HepG2 (cell line): Measurements from ENCODE around the gene DMKN. TPM values are rescaled to one million over a fixed set of nuclear protein-coding genes. Genes with fewer than 3 reads are reported as not detected.

Experiments
- CHCHD3 ChIP-seq: sonication (generic); formaldehyde crosslinking; IDR thresholded peaks from 2 replicates; pipeline ENCODE4 v1.8.0; 2022; ENCODE audit warnings: mild to moderate bottlenecking, missing genetic modification reagents, moderate library complexity
- ELK4 ChIP-seq: sonication (generic); formaldehyde crosslinking; IDR thresholded peaks from 2 replicates; pipeline ENCODE4 v1.9.0; 2021; ENCODE audit warnings: missing genetic modification reagents, borderline replicate concordance
- FOXK2 ChIP-seq: fragments of 450-650 bp; IDR thresholded peaks from 2 replicates; pipeline ENCODE4 v1.6.1; 2016
- HOXA3 ChIP-seq: sonication (generic); formaldehyde crosslinking; IDR thresholded peaks from 2 replicates; pipeline ENCODE4 v1.5.0; 2020; ENCODE audit warnings: missing genetic modification reagents
- MXD4 ChIP-seq: IDR thresholded peaks from 2 replicates; pipeline ENCODE4 v1.6.1; 2016; ENCODE audit warnings: mild to moderate bottlenecking, missing biosample characterization, missing genetic modification reagents
- NR2F6 ChIP-seq, 2 experiments: IDR thresholded peaks; 2 replicates each; pipeline ENCODE4 v1.6.1; 2016; ENCODE audit warnings: antibody characterized with exemption in 1 of 2, mild to moderate bottlenecking in 1 of 2
- PHF20 ChIP-seq: sonication (generic); formaldehyde crosslinking; IDR thresholded peaks from 2 replicates; pipeline ENCODE4 v1.5.0; 2020; ENCODE audit warnings: mild to moderate bottlenecking, missing genetic modification reagents
- SKIL ChIP-seq: sonication (generic); formaldehyde crosslinking; IDR thresholded peaks from 2 replicates; pipeline ENCODE4 v1.8.0; 2022; ENCODE audit warnings: missing genetic modification reagents, mild to moderate bottlenecking, moderate library complexity, borderline replicate concordance
- SOX13 ChIP-seq, 3 experiments: fragments of 450-650 bp in 1 of 3; sonication (generic) in 1 of 3; formaldehyde crosslinking in 1 of 3; IDR thresholded peaks in 2 of 3; conservative IDR thresholded peaks in 1 of 3; 2 replicates each; pipeline versions ENCODE4 v1.5.0 to v1.6.1; 2016 to 2020; ENCODE audit warnings: antibody characterized with exemption in 1 of 3, mild to moderate bottlenecking in 1 of 3, missing compliant biosample characterization in 1 of 3, missing genetic modification reagents in 1 of 3, moderate library complexity in 1 of 3
- THAP7 ChIP-seq: sonication (generic); formaldehyde crosslinking; IDR thresholded peaks from 2 replicates; pipeline ENCODE4 v1.8.1; 2023; ENCODE audit warnings: mild to moderate bottlenecking, missing genetic modification reagents
- ZBTB21 ChIP-seq: sonication (generic); formaldehyde crosslinking; IDR thresholded peaks from 2 replicates; pipeline ENCODE4 v1.4.0; 2020; ENCODE audit warnings: missing genetic modification reagents
- ZBTB37 ChIP-seq: sonication (generic); formaldehyde crosslinking; IDR thresholded peaks from 2 replicates; pipeline ENCODE4 v1.4.0; 2020; ENCODE audit warnings: mild to moderate bottlenecking, missing genetic modification reagents
- ZBTB7A ChIP-seq: sonication (generic); formaldehyde crosslinking; IDR thresholded peaks from 2 replicates; pipeline ENCODE4 v1.8.0; 2022; ENCODE audit warnings: mild to moderate bottlenecking, missing genetic modification reagents
- ZKSCAN5 ChIP-seq: sonication (generic); formaldehyde crosslinking; IDR thresholded peaks from 2 replicates; pipeline ENCODE4 v1.5.1; 2020; ENCODE audit warnings: mild to moderate bottlenecking, missing genetic modification reagents
- ZMYM4 ChIP-seq: sonication (generic); formaldehyde crosslinking; IDR thresholded peaks from 2 replicates; pipeline ENCODE4 v1.8.1; 2023; ENCODE audit warnings: mild to moderate bottlenecking, missing genetic modification reagents
- ZNF292 ChIP-seq: sonication (generic); formaldehyde crosslinking; IDR thresholded peaks from 2 replicates; pipeline ENCODE4 v1.8.1; 2022; ENCODE audit warnings: mild to moderate bottlenecking, low read depth, missing genetic modification reagents, borderline replicate concordance
- ZNF557 ChIP-seq: sonication (generic); formaldehyde crosslinking; IDR thresholded peaks from 2 replicates; pipeline ENCODE4 v1.4.0; 2020; ENCODE audit warnings: missing genetic modification reagents
- ZNF558 ChIP-seq: sonication (generic); formaldehyde crosslinking; IDR thresholded peaks from 2 replicates; pipeline ENCODE4 v1.9.0; 2022; ENCODE audit warnings: mild to moderate bottlenecking, missing genetic modification reagents, borderline replicate concordance
- ZNF574 ChIP-seq: sonication (generic); formaldehyde crosslinking; IDR thresholded peaks from 2 replicates; pipeline ENCODE4 v1.4.0; 2020; ENCODE audit warnings: missing genetic modification reagents
- ZNF839 ChIP-seq: sonication (generic); formaldehyde crosslinking; IDR thresholded peaks from 2 replicates; pipeline ENCODE4 v1.4.0; 2020; ENCODE audit warnings: missing genetic modification reagents, mild to moderate bottlenecking, borderline replicate concordance
- polyA plus RNA-seq, 8 experiments: library from polyadenylated mRNA; depleted of rRNA in 3 of 8; stranded (reverse) in 7 of 8; unstranded in 1 of 8; fragments of >200 nt; fragmentation: Illumina TruSeq in 4 of 8; extraction: Trizol in 4 of 8; gene quantifications; 2 replicates each; pipeline versions ENCODE4 v1.2.1 to v1.2.3, GENCODE V29; 2011 to 2016; ENCODE audit warnings: low read depth in 4 of 8, missing spikeins in 1 of 8, mixed read lengths in 1 of 8; ENCODE audit not compliant: insufficient read depth in 1 of 8
- total RNA-seq, 5 experiments: library from RNA; depleted of rRNA; stranded (reverse); fragments of >200 nt; fragmentation: Illumina TruSeq; extraction: Trizol; gene quantifications; 2 replicates each; pipeline ENCODE4 v1.2.3, GENCODE V29; 2016; ENCODE audit warnings: low read depth in 1 of 5

DMKN gene
- total and polyA plus RNA-seq, 2 of the 13 experiments (the other 11 are each of a cell fraction or from before 2014, with no cell fraction given) = 50.8 to 57.1 TPM

- TF ChIP-seq THAP7 (CRISPR knock-in tag) = no peak
- TF ChIP-seq MXD4 (CRISPR knock-in tag) = no peak
- TF ChIP-seq SOX13 (IDR thresholded peaks at IDR 0.05) = no peak
- TF ChIP-seq SOX13 (CRISPR knock-in tag; conservative IDR thresholded peaks at IDR 0.05 in 1 of 2, IDR thresholded peaks at IDR 0.05 in 1 of 2) = no peak
- no peak for TF ChIP-seq ZNF839 (CRISPR knock-in tag)
- no peak for TF ChIP-seq ZKSCAN5 (CRISPR knock-in tag)
- TF ChIP-seq ELK4 = no peak
- no peak for TF ChIP-seq PHF20 (CRISPR knock-in tag)
- TF ChIP-seq ZMYM4 (CRISPR knock-in tag) = no peak
- TF ChIP-seq ZNF574 (CRISPR knock-in tag) = peak; percentile 37; the same call in 1 of the 2 replicates
- TF ChIP-seq NR2F6 (IDR thresholded peaks at IDR 0.05) = peak; percentile 90
- peak; percentile 95 for TF ChIP-seq NR2F6 (CRISPR knock-in tag; IDR thresholded peaks at IDR 0.05)
- no peak for TF ChIP-seq ZNF558
- TF ChIP-seq ZNF557 (CRISPR knock-in tag) = no peak
- TF ChIP-seq ZBTB37 (CRISPR knock-in tag) = no peak
- TF ChIP-seq ZBTB21 (CRISPR knock-in tag) = no peak
- TF ChIP-seq HOXA3 (CRISPR knock-in tag) = peak; percentile 56; the same call in 1 of the 2 replicates
- peak; percentile 83; the same call in 1 of the 2 replicates for TF ChIP-seq ZNF292 (CRISPR knock-in tag)
- peak; percentile 81 for TF ChIP-seq SKIL (CRISPR knock-in tag)
- no peak for TF ChIP-seq ZBTB7A (CRISPR knock-in tag)
- TF ChIP-seq FOXK2 = 0 out of 2 replicates have a peak, but pooled peaks have one; percentile 48
- TF ChIP-seq CHCHD3 (CRISPR knock-in tag) = no peak
Observed at GRCh38 chr19:35552534-35553384, 39.3 kb upstream of the DMKN start (continued).
